HCEC 1CT (cell line): ENCODE results near the gene RAI1.

Experiments
- DNase-seq: peaks from one replicate; pipeline ENCODE4 v3.0.0-alpha.2; 2017

RAI1 gene

GRCh38 chr17:17820046-17820445 is 138.8 kb downstream of the RAI1 start:
- no peak for DNase-seq

- no peak for DNase-seq
Observed at GRCh38 chr17:17820463-17821158, 139.4 kb downstream of the RAI1 start.

- DNase-seq: peak; percentile 89
Observed at GRCh38 chr17:17822189-17822588, 140.9 kb downstream of the RAI1 start.

- no peak for DNase-seq
Observed at GRCh38 chr17:17822616-17823015, 141.4 kb downstream of the RAI1 start.

GRCh38 chr17:17823433-17824118 is 142.3 kb downstream of the RAI1 start:
- DNase-seq: peak; percentile 87

GRCh38 chr17:17824119-17824782 is 143.0 kb downstream of the RAI1 start:
- no peak for DNase-seq

GRCh38 chr17:17824783-17825614 is 143.7 kb downstream of the RAI1 start:
- DNase-seq: no peak

- DNase-seq: no peak
Observed at GRCh38 chr17:17826342-17826713, 145.1 kb downstream of the RAI1 start.

GRCh38 chr17:17826942-17827785 is 145.9 kb downstream of the RAI1 start:
- DNase-seq: no peak

- DNase-seq: no peak
Observed at GRCh38 chr17:17827826-17828621, 146.8 kb downstream of the RAI1 start.

- no peak for DNase-seq
Observed at GRCh38 chr17:17830269-17830567, 149.0 kb downstream of the RAI1 start.

GRCh38 chr17:17830740-17831207 is 149.5 kb downstream of the RAI1 start:
- DNase-seq: no peak

GRCh38 chr17:17831208-17832031 is 150.2 kb downstream of the RAI1 start:
- no peak for DNase-seq

GRCh38 chr17:17832032-17832363 is 150.7 kb downstream of the RAI1 start:
- DNase-seq: no peak

GRCh38 chr17:17833658-17834357 is 152.6 kb downstream of the RAI1 start:
- no peak for DNase-seq

- no peak for DNase-seq
Observed at GRCh38 chr17:17834974-17835373, 153.7 kb downstream of the RAI1 start.

- no peak for DNase-seq
Observed at GRCh38 chr17:17835415-17836249, 154.4 kb downstream of the RAI1 start.

GRCh38 chr17:17836250-17836817 is 155.1 kb downstream of the RAI1 start:
- peak; percentile 88 for DNase-seq
